HEK293 (cell line): ENCODE results near the gene CEP295NL.
A peak's percentile ranks its signal among the peaks of the same experiment; 100 is the strongest.

ENCODE experiments used
- CTCF ChIA-PET: fragments of 350-600 bp; formaldehyde crosslinking; extraction: SDS; loops from one replicate; lab custom pipeline; 2021; ENCODE audit warnings: antibody characterized with exemption; lab: Yijun Ruan, JAX
- POLR2A ChIA-PET: fragments of 300-600 bp; formaldehyde crosslinking; extraction: SDS; loops from one replicate; lab custom pipeline; 2020; ENCODE audit warnings: antibody characterized with exemption, inconsistent platforms; lab: Yijun Ruan, JAX
- H3K27ac ChIP-seq: fragments of 200-500 bp; sonication (Bioruptor generic); 2 replicates; pipeline ENCODE4 v1.5.1; 2014; ENCODE audit warnings: low read depth, low read length, control low read depth, inconsistent platforms; ENCODE audit errors: extremely low read depth
- H3K36me3 ChIP-seq, 2 experiments: fragments of 200-500 bp in 1 of 2; sonication (Bioruptor generic) in 1 of 2; 1 replicate in 1 of 2; 2 replicates in 1 of 2; pipeline ENCODE4 v1.5.1; 2014 to 2017; ENCODE audit warnings: inconsistent platforms in 2 of 2, low read length in 2 of 2; ENCODE audit not compliant: control insufficient read depth in 2 of 2, insufficient read depth in 1 of 2
- H3K4me1 ChIP-seq: fragments of 200-500 bp; sonication (Bioruptor generic); 2 replicates; pipeline ENCODE4 v1.5.1; 2014; ENCODE audit warnings: mild to moderate bottlenecking, low read length, inconsistent platforms; ENCODE audit not compliant: control insufficient read depth, insufficient read depth
- H3K4me3 ChIP-seq: 2 replicates; pipeline ENCODE4 v1.5.1; 2011; ENCODE audit warnings: low read depth, mild to moderate bottlenecking, control low read depth, low read length, moderate library complexity
- H3K9me3 ChIP-seq: fragments of 200-500 bp; sonication (Bioruptor generic); 2 replicates; pipeline ENCODE4 v1.5.1; 2014; ENCODE audit warnings: low read depth, low read length, inconsistent platforms; ENCODE audit not compliant: control insufficient read depth, insufficient read depth
- GLIS1 ChIP-seq: fragments of 450-650 bp; formaldehyde crosslinking; IDR thresholded peaks from 2 replicates; pipeline ENCODE4 v1.5.1; 2016; ENCODE audit warnings: missing biosample characterization, missing genetic modification characterization
- KLF1 ChIP-seq: fragments of 450-650 bp; formaldehyde crosslinking; IDR thresholded peaks from 2 replicates; pipeline ENCODE4 v1.5.1; 2016; ENCODE audit warnings: missing biosample characterization, missing genetic modification characterization
- RBAK ChIP-seq: fragments of 450-650 bp; formaldehyde crosslinking; IDR thresholded peaks from 2 replicates; pipeline ENCODE4 v1.5.1; 2016; ENCODE audit warnings: missing biosample characterization, missing genetic modification characterization
- SCRT1 ChIP-seq: fragments of 450-650 bp; formaldehyde crosslinking; IDR thresholded peaks from 2 replicates; pipeline ENCODE4 v1.5.1; 2016; ENCODE audit warnings: missing biosample characterization, missing genetic modification characterization, borderline replicate concordance
- SCRT2 ChIP-seq: fragments of 450-650 bp; formaldehyde crosslinking; IDR thresholded peaks from 2 replicates; pipeline ENCODE4 v1.5.1; 2016; ENCODE audit warnings: missing biosample characterization, missing genetic modification characterization
- SETDB1 ChIP-seq: IDR thresholded peaks from one replicate; pipeline ENCODE4 v1.6.1; 2017; ENCODE audit warnings: mild to moderate bottlenecking, low read length, moderate library complexity, mixed read lengths; ENCODE audit not compliant: insufficient read length
- ZBTB1 ChIP-seq: fragments of 450-650 bp; formaldehyde crosslinking; IDR thresholded peaks from 2 replicates; pipeline ENCODE4 v1.5.1; 2016; ENCODE audit warnings: missing biosample characterization, missing genetic modification characterization
- ZBTB48 ChIP-seq: fragments of 450-650 bp; formaldehyde crosslinking; IDR thresholded peaks from 2 replicates; pipeline ENCODE4 v1.5.1; 2016; ENCODE audit warnings: missing biosample characterization, missing genetic modification characterization
- ZNF157 ChIP-seq: fragments of 450-650 bp; formaldehyde crosslinking; IDR thresholded peaks from 2 replicates; pipeline ENCODE4 v1.5.1; 2016; ENCODE audit warnings: missing biosample characterization, missing genetic modification characterization
- ZNF221 ChIP-seq: fragments of 450-650 bp; formaldehyde crosslinking; IDR thresholded peaks from 2 replicates; pipeline ENCODE4 v1.5.1; 2017; ENCODE audit warnings: missing biosample characterization, missing genetic modification characterization, borderline replicate concordance
- ZNF223 ChIP-seq: fragments of 450-650 bp; formaldehyde crosslinking; IDR thresholded peaks from 2 replicates; pipeline ENCODE4 v1.5.1; 2016; ENCODE audit warnings: missing biosample characterization, missing genetic modification characterization
- ZNF248 ChIP-seq: fragments of 450-650 bp; formaldehyde crosslinking; IDR thresholded peaks from 2 replicates; pipeline ENCODE4 v1.5.1; 2017; ENCODE audit warnings: missing biosample characterization, missing genetic modification characterization
- ZNF280D ChIP-seq: fragments of 450-650 bp; formaldehyde crosslinking; IDR thresholded peaks from 2 replicates; pipeline ENCODE4 v1.5.1; 2016; ENCODE audit warnings: missing biosample characterization, missing genetic modification characterization
- ZNF350 ChIP-seq: fragments of 450-650 bp; formaldehyde crosslinking; IDR thresholded peaks from 2 replicates; pipeline ENCODE4 v1.5.0; 2017; ENCODE audit warnings: missing biosample characterization, mild to moderate bottlenecking, missing genetic modification characterization
- ZNF391 ChIP-seq: fragments of 450-650 bp; formaldehyde crosslinking; IDR thresholded peaks from 2 replicates; pipeline ENCODE4 v1.5.1; 2016; ENCODE audit warnings: low read depth, missing biosample characterization, missing genetic modification characterization, borderline replicate concordance
- ZNF416 ChIP-seq: fragments of 450-650 bp; formaldehyde crosslinking; IDR thresholded peaks from 2 replicates; pipeline ENCODE4 v1.5.1; 2016; ENCODE audit warnings: missing biosample characterization, missing genetic modification characterization
- ZNF510 ChIP-seq: fragments of 450-650 bp; formaldehyde crosslinking; IDR thresholded peaks from 2 replicates; pipeline ENCODE4 v1.5.1; 2018; ENCODE audit warnings: mild to moderate bottlenecking, missing genetic modification characterization, missing biosample characterization; ENCODE audit not compliant: insufficient replicate concordance
- ZNF513 ChIP-seq: fragments of 450-650 bp; IDR thresholded peaks from 2 replicates; pipeline ENCODE4 v1.5.1; 2018; ENCODE audit warnings: missing biosample characterization, missing genetic modification characterization
- ZNF580 ChIP-seq: fragments of 450-650 bp; formaldehyde crosslinking; IDR thresholded peaks from 2 replicates; pipeline ENCODE4 v1.5.1; 2016; ENCODE audit warnings: missing biosample characterization, missing genetic modification characterization
- ZNF596 ChIP-seq: fragments of 450-650 bp; IDR thresholded peaks from 2 replicates; pipeline ENCODE4 v1.5.0; 2018; ENCODE audit warnings: missing biosample characterization, mild to moderate bottlenecking, missing genetic modification characterization, moderate library complexity
- ZNF623 ChIP-seq: fragments of 450-650 bp; formaldehyde crosslinking; IDR thresholded peaks from 2 replicates; pipeline ENCODE4 v1.5.1; 2016; ENCODE audit warnings: missing biosample characterization, missing genetic modification characterization
- ZNF670 ChIP-seq: fragments of 450-650 bp; formaldehyde crosslinking; IDR thresholded peaks from 2 replicates; pipeline ENCODE4 v1.5.1; 2016; ENCODE audit warnings: missing biosample characterization, missing genetic modification characterization, low read depth
- ZNF707 ChIP-seq: fragments of 450-650 bp; formaldehyde crosslinking; IDR thresholded peaks from 2 replicates; pipeline ENCODE4 v1.5.1; 2016; ENCODE audit warnings: missing biosample characterization, missing genetic modification characterization
- ZNF776 ChIP-seq: fragments of 450-650 bp; formaldehyde crosslinking; IDR thresholded peaks from 2 replicates; pipeline ENCODE4 v1.5.0; 2017; ENCODE audit warnings: missing biosample characterization, missing genetic modification characterization, borderline replicate concordance
- ZNF830 ChIP-seq: fragments of 450-650 bp; IDR thresholded peaks from 2 replicates; pipeline ENCODE4 v1.5.0; 2018; ENCODE audit warnings: missing biosample characterization, missing genetic modification characterization, low read depth, mild to moderate bottlenecking, moderate library complexity
- ZSCAN16 ChIP-seq: fragments of 450-650 bp; formaldehyde crosslinking; IDR thresholded peaks from 2 replicates; pipeline ENCODE4 v1.5.1; 2016; ENCODE audit warnings: missing biosample characterization, missing genetic modification characterization

Gene CEP295NL

GRCh38 chr17:78896834-78897663 lies 6.0 kb downstream of the CEP295NL start:
- no peaks in the 10 kb centered on the region for H3K4me1 ChIP-seq
- no peak for TF ChIP-seq ZSCAN16 (tag by site-specific recombination)
- no peak for TF ChIP-seq ZNF221 (tag by site-specific recombination)
- TF ChIP-seq ZNF776 (tag by site-specific recombination): no peak
- TF ChIP-seq ZNF248 (tag by site-specific recombination): no peak
- H3K27ac ChIP-seq: no peak overlapping the region
- POLR2A ChIA-PET: no interaction called here
- H3K36me3 ChIP-seq: peaks cover 0 to 12% of the 10 kb centered on the region in 2 experiments; a peak in 2 of 3 replicates
- CTCF ChIA-PET: no interaction called here
- no peak overlapping the region for H3K4me3 ChIP-seq
- no peaks in the 10 kb centered on the region for H3K9me3 ChIP-seq

GRCh38 chr17:78896091-78896833 lies 6.7 kb downstream of the CEP295NL start:
- TF ChIP-seq ZNF513 (tag by site-specific recombination) (no peak), SCRT2 (tag by site-specific recombination) (peak; percentile 98), SETDB1 (no peak), SCRT1 (tag by site-specific recombination) (peak; percentile 86; the same call in 1 of the 2 replicates)
- H3K27ac ChIP-seq: no peak overlapping the region
- no peaks in the 10 kb centered on the region for H3K9me3 ChIP-seq
- no peak overlapping the region for H3K4me3 ChIP-seq
- CTCF ChIA-PET: interaction anchor here (1.1 to 1.2 kb wide), 2 partner anchors 30 to 72 kb away, joined by 3 read pairs; no protein-coding TSS in a partner anchor
- POLR2A ChIA-PET: no interaction called here
- no peaks in the 10 kb centered on the region for H3K4me1 ChIP-seq
- peaks cover 0 to 7% of the 10 kb centered on the region in 2 experiments; a peak in 2 of 3 replicates for H3K36me3 ChIP-seq

GRCh38 chr17:78895322-78895721 lies 7.7 kb downstream of the CEP295NL start:
- ChIA-PET CTCF (interaction anchor here (1.1 to 1.2 kb wide), 2 partner anchors 29 to 73 kb away, joined by 3 read pairs; no protein-coding TSS in a partner anchor), POLR2A (interaction anchor here (1.4 kb wide), 1 partner anchor 70 kb away, joined by 3 read pairs; no protein-coding TSS in a partner anchor)
- Histone ChIP-seq H3K4me1 (no peaks in the 10 kb centered on the region), H3K4me3 (no peak overlapping the region), H3K36me3 (peaks cover 0 to 7% of the 10 kb centered on the region in 2 experiments; a peak in 2 of 3 replicates), H3K9me3 (no peaks in the 10 kb centered on the region), H3K27ac (no peak overlapping the region)
- TF ChIP-seq RBAK (tag by site-specific recombination) (no peak), KLF1 (tag by site-specific recombination) (no peak), ZNF623 (tag by site-specific recombination) (no peak), ZNF670 (no peak), GLIS1 (tag by site-specific recombination) (no peak), ZNF830 (no peak), ZBTB1 (tag by site-specific recombination) (no peak), ZNF596 (no peak), ZBTB48 (tag by site-specific recombination) (no peak), ZNF157 (tag by site-specific recombination) (no peak), ZNF350 (tag by site-specific recombination) (no peak), ZNF391 (tag by site-specific recombination) (no peak), ZNF416 (no peak), ZNF280D (tag by site-specific recombination) (no peak), ZNF580 (no peak), ZNF510 (no peak), ZNF707 (tag by site-specific recombination) (no peak), ZNF223 (no peak)
